Kidney (tissue), 14 donors: ENCODE data around the gene GNPTAB. TPM values are rescaled to one million over a fixed set of nuclear protein-coding genes. Genes with fewer than 3 reads are reported as not detected.

Experiments used
- DNase-seq, 5 donors: peaks; one replicate each; pipeline ENCODE4 v3.0.0-alpha.2; 2013 to 2020
- FAIRE-seq: peaks from 2 replicates; lab custom pipeline; 2012; peaks lifted over from hg19 to GRCh38; lab: Jason Lieb, UNC
- H3K27ac ChIP-seq, 2 donors: one replicate each; pipeline ENCODE4 v1.7.0; 2013; ENCODE audit warnings: low read depth in 2 of 2, low read length in 2 of 2, inconsistent platforms in 1 of 2
- H3K27me3 ChIP-seq: one replicate; pipeline ENCODE4 v1.7.1; 2013; ENCODE audit warnings: low read length, inconsistent platforms; ENCODE audit not compliant: control insufficient read depth, insufficient read depth
- H3K36me3 ChIP-seq, 3 donors: one replicate each; pipeline versions ENCODE4 v1.7.0 to v1.7.1; 2013; ENCODE audit warnings: low read length in 3 of 3, control low read depth in 1 of 3, inconsistent platforms in 1 of 3; ENCODE audit not compliant: insufficient read depth in 3 of 3, control insufficient read depth in 2 of 3
- H3K4me1 ChIP-seq, 3 donors: one replicate each; pipeline versions ENCODE4 v1.7.0 to v1.7.1; 2013; ENCODE audit warnings: low read length in 3 of 3, inconsistent platforms in 1 of 3, low read depth in 1 of 3; ENCODE audit not compliant: control insufficient read depth in 2 of 3, insufficient read depth in 2 of 3
- H3K4me3 ChIP-seq, 3 donors: one replicate each; pipeline versions ENCODE4 v1.7.0 to v1.8.1; 2013; ENCODE audit warnings: low read length in 3 of 3, control low read depth in 1 of 3, inconsistent platforms in 1 of 3
- H3K9ac ChIP-seq, 3 donors: one replicate each; pipeline versions ENCODE4 v1.7.0 to v1.7.1; 2013; ENCODE audit warnings: low read length in 3 of 3, control low read depth in 1 of 3, inconsistent platforms in 1 of 3
- H3K9me3 ChIP-seq, 3 donors: one replicate each; pipeline versions ENCODE4 v1.7.0 to v1.7.1; 2013; ENCODE audit warnings: low read length in 3 of 3, control low read depth in 1 of 3, inconsistent platforms in 1 of 3; ENCODE audit not compliant: control insufficient read depth in 2 of 3, insufficient read depth in 1 of 3
- CTCF ChIP-seq: IDR thresholded peaks from 3 replicates; pipeline ENCODE4 v1.5.1; 2012; ENCODE audit warnings: mild to moderate bottlenecking, moderate library complexity, borderline replicate concordance; ENCODE audit not compliant: insufficient read depth; ENCODE audit errors: extremely low read depth
- intact Hi-C: fragments of 100-400 bp; cut with DNase I; formaldehyde crosslinking; loops from one replicate; pipeline ENCODE4 v1.11.1; 2022
- polyA plus RNA-seq: library from polyadenylated mRNA; stranded (reverse); fragments of 350-450 nt; fragmentation: Illumina TruSeq; extraction: RNeasy Lipid Tissue Mini Kit (QIAGEN cat#74804); gene quantifications from one replicate; pipeline ENCODE4 v1.2.3, GENCODE V29; 2014; ENCODE audit warnings: low read depth, low replicate concordance; ENCODE audit not compliant: insufficient read depth
- total RNA-seq: library from RNA; stranded (reverse); fragmentation: NEBNext Ultra II Directional; extraction: Animal tissue kit (Norgen Biotek cat#: 25700); gene quantifications from one replicate; pipeline ENCODE4 v1.2.1, GENCODE V29; 2021
- donor health status: control.
- donor health status: control.
- donor health status: control.
- donor health status: control.
- donor health status: control.
- donor health status: DM: yes; HTN: yes; CAD: no.
- donor health status: Normal renal cell carcinoma (clear cell type).

The GNPTAB gene
- total and polyA plus RNA-seq, 2 donors from 2014 or later, result 17.8 to 46.0 TPM

DNA sequence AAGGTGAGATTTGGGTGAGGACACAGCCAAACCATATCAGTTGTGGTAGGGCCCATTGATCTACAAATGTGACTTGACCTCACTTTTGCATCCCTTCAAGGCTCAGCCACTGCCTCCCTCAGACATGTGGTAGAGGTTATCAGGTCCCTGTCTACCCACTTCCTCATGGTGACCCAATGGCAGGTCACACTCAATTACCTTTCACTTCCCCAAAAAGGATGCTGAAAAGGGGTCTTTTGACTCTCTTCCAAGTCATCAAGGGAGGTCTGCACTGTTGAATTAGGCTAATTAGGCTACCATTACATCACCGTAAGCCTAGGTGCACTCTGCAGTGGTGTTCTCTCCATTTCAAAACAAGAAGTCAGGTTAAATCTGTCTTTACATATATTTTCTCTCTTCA is 24.0 kb upstream of the GNPTAB start:
- TF ChIP-seq CTCF, result no peak
- FAIRE-seq, result no peak
- no peak overlapping the region for H3K27ac ChIP-seq

GRCh38 chr12:101852998-101853397 is 22.2 kb upstream of the GNPTAB start:
- Histone ChIP-seq H3K9me3 (no peaks in the 10 kb centered on the region), H3K4me1 (peaks cover 0 to 8% (median 7%) of the 10 kb centered on the region in 3 donors), H3K27ac (no peak overlapping the region), H3K4me3 (no peak overlapping the region), H3K27me3 (no peaks in the 10 kb centered on the region), H3K9ac (no peak overlapping the region), H3K36me3 (no peaks in the 10 kb centered on the region)
- DNase-seq, result no peak
- intact Hi-C loops, result no loop called here
- FAIRE-seq, result no peak
- TF ChIP-seq CTCF, result no peak

More for the DNA sequence above, 24.0 kb upstream of the GNPTAB start:
- H3K9me3 ChIP-seq, result no peaks in the 10 kb centered on the region
- no peak overlapping the region for H3K4me3 ChIP-seq
- no peak overlapping the region for H3K9ac ChIP-seq
- H3K4me1 ChIP-seq, result peaks cover 0 to 8% (median 7%) of the 10 kb centered on the region in 3 donors
- no peaks in the 10 kb centered on the region for H3K27me3 ChIP-seq
- DNase-seq, result no peak
- no peaks in the 10 kb centered on the region for H3K36me3 ChIP-seq
- intact Hi-C loops, result no loop called here

- Histone ChIP-seq H3K36me3 (no peaks in the 10 kb centered on the region), H3K9ac (no peak overlapping the region), H3K9me3 (no peaks in the 10 kb centered on the region), H3K27me3 (no peaks in the 10 kb centered on the region), H3K4me3 (no peak overlapping the region), H3K27ac (no peak overlapping the region), H3K4me1 (peaks cover 0 to 5% (median 0%) of the 10 kb centered on the region in 3 donors)
- FAIRE-seq (no peak), DNase-seq (no peak)
- TF ChIP-seq CTCF, result no peak
- intact Hi-C loops, result no loop called here
These were observed 19.4 kb upstream of the GNPTAB start for GRCh38 chr12:101850199-101850598.

GRCh38 chr12:101847325-101847724 is 16.6 kb upstream of the GNPTAB start:
- Histone ChIP-seq H3K4me1 (no peaks in the 10 kb centered on the region), H3K27ac (no peak overlapping the region), H3K9ac (no peak overlapping the region), H3K27me3 (no peaks in the 10 kb centered on the region), H3K36me3 (no peaks in the 10 kb centered on the region), H3K9me3 (no peaks in the 10 kb centered on the region), H3K4me3 (no peak overlapping the region)
- FAIRE-seq, result no peak
- DNase-seq, result no peak
- no peak for TF ChIP-seq CTCF
- intact Hi-C loops, result no loop called here
